Measurements from ENCODE around the gene TSNAXIP1.
A peak's percentile ranks its signal among the peaks of the same experiment; 100 is the strongest.

TSNAXIP1 gene

DNA sequence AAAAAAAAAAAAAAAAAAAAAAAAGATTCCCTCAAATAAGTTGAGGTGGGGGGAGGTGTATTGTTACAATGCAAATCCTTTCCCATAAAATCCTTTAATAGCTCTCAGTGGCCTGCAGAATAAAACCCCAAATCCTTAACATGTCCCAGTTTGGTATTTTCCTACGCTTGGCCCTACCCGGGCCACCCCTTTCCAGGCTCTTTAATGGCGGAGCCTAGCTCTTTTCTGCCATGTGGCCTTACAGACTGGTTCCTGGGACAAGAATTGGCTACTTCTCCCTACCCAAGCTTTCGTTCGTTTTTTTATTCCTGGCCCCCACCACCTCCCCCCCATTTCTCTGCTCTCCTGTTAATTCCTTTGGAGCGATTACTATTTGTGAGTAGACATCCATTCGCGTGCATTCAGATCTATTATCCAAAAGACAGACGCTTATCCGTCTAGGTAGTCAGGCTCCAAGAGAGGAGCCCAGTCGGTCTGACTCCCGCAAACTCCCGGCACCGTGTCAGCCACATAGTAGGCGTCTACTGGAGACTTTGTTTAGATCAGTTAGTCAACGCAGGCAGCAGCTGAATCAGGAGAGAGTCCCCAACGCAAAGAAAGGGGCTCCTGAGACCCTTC, 34.6 kb downstream of the TSNAXIP1 start:
- no peak for DNase-seq

DNA sequence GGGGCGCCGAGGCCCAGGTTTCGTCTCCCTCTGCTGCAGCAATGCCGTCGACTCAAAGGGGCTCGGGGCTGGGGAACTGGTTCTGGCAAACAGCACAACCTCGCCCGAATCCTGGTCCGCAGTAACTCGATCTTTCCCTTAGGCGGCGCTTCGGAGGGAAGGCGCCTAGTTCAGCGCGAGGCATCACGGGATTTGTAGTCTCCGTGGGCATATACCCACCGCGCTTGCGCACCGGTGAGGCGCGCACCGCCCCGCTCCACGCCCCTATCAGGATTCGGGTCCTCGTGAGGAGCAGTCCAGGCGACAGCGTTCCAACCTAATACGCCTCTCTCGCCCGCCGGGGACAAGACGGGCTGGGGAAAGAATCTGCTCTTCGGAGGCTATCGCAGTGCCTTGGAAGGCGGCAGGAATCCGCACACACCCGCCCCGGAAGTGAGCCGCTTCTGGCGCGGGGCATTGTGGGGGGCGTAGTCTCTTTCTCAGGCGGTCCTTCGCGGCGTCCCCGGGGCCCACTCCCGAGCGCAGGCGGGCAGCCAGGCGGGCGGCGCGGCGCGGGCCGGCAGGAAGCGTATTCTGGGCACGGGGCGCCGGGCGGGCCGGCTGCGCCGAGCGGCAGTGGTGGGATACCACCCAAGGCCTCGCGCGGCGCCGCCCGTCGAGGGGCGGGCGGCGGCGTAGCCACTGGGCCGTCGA, 35.3 kb downstream of the TSNAXIP1 start, which contains the start of gene THAP11:
TSS of gene THAP11 (plus strand) at position 505 of the 693 bp plus-strand sequence. CDS start 235 bp downstream, outside the sequence.
- DNase-seq: peak; percentile 94

GRCh38 chr16:67842509-67843342, 36.0 kb downstream of the TSNAXIP1 start:
- DNase-seq: peak; percentile 56

DNA sequence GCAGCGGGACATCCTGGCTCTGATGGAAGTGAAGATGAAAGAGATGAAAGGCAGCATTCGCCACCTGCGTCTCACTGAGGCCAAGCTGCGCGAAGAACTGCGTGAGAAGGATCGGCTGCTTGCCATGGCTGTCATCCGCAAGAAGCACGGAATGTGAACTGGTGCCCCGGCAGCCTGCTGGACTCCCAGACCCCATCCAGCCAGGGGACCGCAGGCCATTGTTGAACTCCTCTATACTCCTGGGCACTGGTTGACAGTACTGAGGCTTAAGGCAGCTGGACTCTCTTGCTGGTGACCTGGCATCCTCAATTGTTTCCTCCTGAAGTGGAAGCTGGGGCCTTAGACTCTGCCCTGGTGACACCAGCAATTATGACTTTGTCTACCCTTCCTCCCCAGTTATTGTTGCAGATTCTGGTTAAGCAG, 36.7 kb downstream of the TSNAXIP1 start:
- no peak for DNase-seq

DNA sequence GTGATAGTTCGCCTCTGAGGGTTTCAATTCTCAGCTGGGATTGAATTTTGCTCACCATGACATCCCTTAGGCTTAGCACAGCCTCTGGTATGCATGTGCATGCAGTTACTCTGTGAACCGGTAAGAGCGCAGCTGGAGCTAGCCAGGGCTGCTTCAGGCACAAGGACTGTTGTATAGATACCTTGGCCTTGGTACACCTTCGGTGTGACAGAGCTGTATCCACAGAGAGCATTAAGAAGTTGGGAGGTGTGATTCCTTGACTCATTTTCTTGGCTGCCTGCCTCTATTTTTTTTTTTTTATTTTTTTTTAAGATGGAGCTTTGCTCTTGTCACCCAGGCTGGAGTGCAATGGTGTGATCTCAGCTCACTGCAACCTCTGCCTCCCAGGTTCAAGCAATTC, 37.8 kb downstream of the TSNAXIP1 start:
- no peak for DNase-seq

DNA sequence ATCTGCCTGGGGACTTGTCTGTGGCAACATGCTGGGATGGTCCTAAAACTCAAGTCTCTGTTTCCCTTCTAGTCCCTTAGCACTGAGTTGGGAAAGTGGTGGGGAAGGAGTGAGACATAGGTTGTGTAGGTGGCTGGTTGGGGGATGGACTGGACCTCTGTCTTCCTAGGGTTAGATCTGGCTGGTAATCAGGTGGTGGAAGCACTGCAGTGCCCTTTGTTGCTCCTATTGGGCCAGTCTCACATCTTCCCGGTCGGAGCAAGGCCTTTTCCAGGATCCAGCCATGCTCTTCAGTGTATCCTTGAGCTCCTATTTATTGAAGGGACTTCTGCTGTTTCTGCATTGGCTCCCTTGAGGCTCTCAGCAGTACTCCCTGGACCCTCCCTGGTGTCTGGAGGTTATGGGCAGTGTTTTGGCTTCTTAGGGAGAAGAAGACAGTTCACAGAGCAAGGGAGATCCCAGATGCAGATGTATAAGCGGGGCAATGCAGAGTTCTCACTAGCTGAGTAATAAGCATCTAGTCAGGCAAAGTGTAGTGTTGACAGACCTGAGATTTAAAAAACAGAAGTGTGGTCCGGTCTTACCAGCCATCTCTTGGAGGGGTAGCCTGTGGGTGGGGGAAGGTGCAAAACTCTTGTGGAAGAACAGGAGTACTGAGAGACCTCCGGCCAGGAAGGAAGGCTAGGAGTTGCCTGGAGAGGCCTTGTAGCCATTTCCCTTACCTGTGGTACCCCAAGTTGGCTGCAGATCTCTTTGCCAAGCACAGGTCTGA, 38.8 kb downstream of the TSNAXIP1 start:
- DNase-seq: no peak

DNA sequence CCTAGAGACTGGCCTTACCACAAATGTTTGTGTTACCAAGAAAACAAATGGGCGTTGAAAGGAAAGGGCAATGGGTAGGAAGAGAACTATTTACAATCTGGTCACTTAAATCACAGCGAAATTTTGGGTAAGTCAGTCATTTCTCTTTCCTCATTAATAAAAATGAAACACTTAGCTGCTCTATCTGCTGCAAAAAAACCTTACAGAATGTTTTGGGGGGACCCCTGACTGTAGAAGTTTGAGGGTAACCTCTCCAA, 39.3 kb downstream of the TSNAXIP1 start:
- no peak for DNase-seq

GRCh38 chr16:67846320-67847063, 39.8 kb downstream of the TSNAXIP1 start, which contains the start of gene NUTF2:
TSS of gene NUTF2 (plus strand) at chr16:67846933. CDS start at chr16:67865131, 18,198 bp downstream.
- DNase-seq: peak; percentile 94

DNA sequence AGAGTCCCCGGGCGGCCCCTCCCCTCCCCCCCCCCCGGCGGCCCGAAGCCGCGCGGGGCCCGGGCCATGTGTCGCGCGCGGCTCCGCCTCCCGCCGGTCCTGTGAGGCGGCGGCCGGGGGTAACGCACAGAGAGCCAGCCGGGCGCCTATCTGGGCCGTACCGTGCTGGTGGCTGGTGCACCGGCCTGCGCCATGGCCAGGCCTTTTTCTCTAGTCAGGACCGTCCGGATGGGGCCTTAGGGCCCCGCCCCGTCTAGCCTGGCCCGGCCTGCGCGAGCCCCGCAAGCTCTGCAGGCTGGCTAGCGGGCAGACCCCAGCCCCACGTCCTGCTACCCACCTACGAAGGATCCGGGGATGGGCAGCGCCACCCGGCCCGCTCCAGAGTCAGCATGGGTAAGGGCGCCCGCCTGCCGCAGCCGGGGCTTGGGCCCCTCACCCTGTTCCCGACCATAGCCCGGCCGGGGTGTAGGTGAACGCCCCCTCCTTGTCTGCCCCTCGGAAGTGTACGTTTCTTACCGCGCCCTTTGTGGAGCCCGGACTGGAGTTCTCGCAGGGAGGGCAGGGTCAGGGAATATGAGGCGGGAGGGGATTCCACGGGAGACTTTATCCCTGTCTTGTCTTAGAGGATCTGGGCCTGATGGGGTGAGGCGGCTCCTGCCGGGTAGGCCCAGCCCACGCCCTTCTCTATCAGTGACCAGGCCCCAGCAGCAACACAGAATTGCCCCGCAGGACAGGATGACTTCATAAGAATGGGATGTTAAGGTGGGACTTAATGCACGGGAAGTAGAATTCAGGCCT, 40.6 kb downstream of the TSNAXIP1 start, which contains the start of gene CENPT:
TSS of gene CENPT (minus strand) at position 630 of the 798 bp plus-strand sequence. CDS start 13,834 bp downstream, outside the sequence.
- DNase-seq: peak; percentile 54

DNA sequence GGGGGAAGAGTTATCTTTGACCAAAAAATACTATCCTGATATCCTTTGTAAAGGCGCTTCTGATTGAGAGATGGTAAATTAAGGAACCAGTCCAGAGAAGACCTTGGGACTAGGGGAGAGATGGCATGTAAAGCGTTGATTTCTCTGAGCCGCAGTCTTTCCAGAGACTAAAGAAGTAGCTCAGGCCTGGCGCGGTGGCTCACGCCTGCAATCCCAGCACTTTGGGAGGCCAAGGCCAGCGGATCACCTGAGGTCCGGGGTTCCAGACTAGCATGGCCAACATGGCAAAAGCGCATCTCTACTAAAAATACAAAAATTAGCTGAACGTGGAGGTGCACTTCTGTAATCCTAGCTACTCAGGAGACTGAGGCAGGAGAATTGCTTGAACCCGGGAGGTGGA, 41.4 kb downstream of the TSNAXIP1 start:
- no peak for DNase-seq

GRCh38 chr16:67853670-67854069, 47.0 kb downstream of the TSNAXIP1 start:
- no peak for DNase-seq

DNA sequence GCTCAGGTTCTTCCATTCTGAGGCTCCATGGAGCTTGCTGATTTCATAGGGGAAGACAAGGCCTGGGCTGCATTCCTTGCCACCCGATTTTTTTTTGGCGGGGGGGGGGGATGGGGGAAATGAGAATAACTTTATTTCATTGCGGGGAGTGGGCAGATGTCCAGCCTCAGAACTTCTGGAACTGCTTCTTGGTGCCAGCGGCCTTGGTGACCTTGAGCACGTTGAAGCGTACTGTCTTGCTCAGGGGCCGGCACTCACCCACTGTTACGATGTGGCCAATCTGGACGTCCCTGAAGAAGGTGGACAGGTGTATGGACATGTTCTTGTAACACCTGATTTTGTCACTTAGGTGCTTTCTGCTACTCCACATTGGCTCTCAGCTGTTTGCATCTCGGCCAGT, 49.1 kb downstream of the TSNAXIP1 start:
- no peak for DNase-seq

DNA sequence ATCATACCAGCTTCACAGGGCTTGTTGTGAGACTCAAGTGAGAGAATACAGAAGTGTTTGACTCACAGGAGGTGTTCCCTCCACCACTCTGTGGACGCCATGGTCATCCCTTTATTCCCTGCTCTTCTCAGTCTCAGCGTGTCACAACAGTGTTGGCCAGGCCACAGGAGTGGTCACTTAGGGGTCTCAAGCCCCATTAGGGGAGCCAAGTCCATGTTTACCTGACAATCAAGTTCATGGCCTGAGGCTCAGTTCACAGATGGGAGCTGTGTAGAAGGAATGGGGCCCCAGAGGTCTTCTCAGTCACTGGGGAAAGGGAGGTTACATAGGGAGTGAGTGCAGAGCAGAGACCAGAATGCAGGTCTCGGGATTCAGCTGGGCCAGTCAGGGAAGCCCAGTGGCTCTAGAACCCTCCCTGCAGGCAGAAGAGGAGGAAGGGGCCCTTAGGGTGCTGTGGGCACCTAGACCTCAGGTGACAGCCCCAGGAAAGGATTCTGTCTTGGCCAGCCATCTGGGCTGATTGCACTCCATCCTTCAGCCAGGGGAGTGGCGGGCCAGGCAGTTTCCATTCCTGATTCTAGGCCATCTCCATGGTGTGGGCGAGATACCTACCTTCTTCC, 50.3 kb downstream of the TSNAXIP1 start:
- DNase-seq: no peak

DNA sequence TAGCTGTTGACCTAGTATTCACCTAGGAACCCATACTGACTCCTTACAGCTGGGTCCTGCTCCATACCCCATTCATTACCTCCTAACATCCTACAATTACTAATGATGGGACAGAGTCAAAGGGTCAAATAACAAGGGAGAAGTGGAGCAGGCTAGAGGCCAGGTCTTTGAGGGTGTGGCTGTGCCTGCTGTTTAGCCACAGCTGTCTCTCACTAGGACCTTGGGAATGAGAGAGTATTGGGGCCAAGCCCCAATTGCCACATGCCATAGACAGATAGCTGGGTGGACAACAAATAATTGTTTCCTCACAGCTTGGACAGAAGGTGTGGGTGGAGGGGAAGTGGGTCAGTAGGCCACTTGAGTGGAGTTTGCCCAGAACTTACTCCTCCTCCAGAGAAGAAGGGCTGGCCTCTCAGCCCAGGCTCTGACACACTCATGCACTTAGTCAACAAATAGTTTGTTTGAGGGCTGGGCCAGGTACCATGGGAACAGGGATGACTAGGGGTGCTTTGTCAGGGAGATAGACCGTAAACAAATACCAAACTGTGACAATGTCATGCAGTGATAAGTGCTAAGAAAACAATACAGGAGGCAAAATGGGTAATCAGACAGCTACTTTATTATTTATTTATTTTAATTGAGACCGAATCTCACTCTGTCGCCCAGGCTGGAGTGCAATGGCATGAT, 51.0 kb downstream of the TSNAXIP1 start:
- no peak for DNase-seq

GRCh38 chr16:67858500-67858899, 51.8 kb downstream of the TSNAXIP1 start:
- DNase-seq: no peak

DNA sequence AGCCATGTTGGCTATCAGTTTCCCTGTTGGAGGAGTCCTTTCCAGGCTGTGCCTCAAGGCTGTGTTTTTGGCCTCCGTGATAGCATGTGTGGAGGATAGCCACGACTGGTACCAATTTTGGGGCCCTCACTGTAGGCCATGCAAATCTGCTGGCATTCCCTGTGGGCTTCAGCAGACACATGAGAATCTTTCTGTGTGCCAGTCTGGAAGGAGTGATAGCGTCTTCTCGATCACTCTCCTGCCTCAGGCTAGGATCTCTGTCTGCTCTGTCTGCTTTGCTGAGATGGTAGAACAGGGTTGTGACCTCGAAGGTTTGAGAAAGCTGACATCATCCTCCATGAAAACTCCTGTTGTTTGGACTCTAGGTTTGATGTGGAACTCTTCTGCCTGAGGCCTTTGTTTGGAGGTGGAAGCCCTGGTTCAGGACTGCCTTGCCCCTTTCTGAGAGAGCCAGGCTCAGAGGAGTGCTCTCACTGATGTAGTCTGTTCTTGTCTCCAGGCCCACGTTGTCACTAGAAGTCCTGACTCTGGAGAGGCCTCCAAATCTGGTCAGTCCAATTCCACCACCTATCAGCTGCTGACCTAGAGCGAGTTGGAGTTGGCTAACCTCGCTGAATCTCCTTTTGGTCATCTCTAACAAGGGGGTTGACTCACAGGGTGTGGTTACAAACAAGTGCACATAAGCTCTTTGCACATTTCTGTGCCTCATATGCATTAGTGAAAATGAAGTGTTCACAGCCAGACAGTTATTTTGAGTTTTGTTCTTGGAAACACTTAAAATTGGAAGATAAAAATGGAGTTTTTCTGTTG, 54.1 kb downstream of the TSNAXIP1 start:
- DNase-seq: no peak

- no peak for DNase-seq
Observed at GRCh38 chr16:67861877-67862276, 55.2 kb downstream of the TSNAXIP1 start.

DNA sequence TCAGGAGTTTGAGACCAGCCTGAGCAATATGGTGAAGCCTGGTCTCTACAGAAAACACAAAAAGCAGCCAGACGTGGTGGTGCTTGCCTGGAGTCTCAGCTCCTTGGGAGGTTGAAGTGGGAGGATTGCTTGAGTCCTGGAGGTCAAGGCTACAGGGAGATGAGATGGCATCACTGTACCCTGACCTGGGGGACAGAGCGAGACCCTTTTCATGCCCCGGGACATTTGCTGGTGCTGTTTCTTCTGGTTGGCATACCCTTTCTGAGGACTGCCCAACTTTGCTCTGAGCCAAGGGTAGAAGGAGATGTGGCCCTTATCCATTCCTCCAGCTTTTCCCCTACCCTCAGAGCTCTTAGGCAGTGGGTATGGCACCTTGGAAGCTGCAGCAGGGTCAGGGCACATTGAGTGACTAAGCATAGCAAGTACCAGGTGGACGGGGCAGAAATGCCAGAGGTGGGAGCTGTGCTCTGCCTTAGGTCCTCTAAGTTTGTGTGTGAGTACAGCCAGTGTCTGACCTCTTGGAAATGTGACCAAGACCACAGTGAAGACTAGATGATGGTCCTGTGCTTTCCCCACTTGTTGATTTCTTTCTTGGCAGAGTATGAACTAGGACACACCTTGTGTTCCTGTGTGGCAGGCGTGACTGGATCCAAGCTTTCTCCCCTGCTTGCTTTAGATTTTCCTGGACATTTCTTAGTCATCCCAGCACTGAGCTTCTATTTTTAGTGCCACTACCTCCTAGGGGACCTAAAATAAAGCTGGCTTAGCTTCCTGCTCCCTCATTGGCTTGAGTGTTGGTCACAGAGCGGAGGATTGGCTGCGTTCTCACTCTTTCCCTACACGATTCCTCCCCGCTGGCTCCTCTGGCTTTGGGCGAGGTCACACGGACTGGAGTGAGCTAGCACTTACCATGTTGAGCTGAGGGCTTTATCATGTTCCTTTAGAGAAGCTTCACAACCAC, 56.2 kb downstream of the TSNAXIP1 start:
- DNase-seq: no peak

Measured in activated gamma-delta T cell treated with Interleukin-2 at 50 U/mL for 16 hours (primary cell).